ENCODE results near the gene UQCC5.

Gene UQCC5

DNA sequence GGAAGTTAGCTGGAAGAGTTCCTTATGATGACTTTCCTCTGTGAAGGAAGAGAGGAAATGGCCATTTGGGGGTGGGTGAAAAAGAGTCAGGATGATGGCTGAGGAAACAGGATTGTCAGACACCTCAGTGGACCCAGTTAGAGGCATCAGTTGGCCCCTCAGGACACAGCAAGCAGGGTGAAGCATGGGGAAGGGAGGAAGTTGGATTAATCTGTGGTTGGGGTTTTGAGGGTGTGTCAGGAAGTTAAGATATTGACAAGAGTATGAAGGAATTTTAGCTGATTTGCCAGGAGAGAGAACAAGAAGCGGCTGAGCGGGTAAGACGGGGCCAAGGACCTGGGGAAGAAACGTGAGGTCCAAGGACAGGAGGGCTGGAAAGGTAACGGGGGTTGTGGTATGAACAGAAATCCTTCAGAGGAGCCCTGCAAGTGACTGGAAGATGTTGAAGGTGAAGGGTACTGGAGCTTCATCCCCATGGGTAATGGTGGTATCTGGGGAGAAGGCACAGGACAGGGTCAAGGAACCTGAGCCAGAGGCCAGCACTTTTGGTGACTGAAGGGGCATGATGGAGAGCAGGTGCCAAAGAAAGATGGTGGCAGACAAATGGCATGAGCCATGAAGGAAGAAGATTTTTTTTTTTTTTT lies 2.7 kb downstream of the UQCC5 start:
- DNase-seq (ENCODE audit: low spot score): no peak
- TF ChIP-seq CTCF (IDR thresholded peaks at IDR 0.05; ENCODE audit: borderline replicate concordance, control extremely low read depth, extremely low read depth, insufficient read depth, missing control alignments): no peak
- in situ Hi-C loops (cut with MboI; ENCODE audit: low sequenced_read_pairs, unreplicated experiment): no loop called here

- TF ChIP-seq CTCF (IDR thresholded peaks at IDR 0.05; ENCODE audit: borderline replicate concordance, control extremely low read depth, extremely low read depth, insufficient read depth, missing control alignments): no peak
- DNase-seq (ENCODE audit: low spot score): no peak
- in situ Hi-C loops (cut with MboI; ENCODE audit: low sequenced_read_pairs, unreplicated experiment): no loop called here
These were observed 4.6 kb downstream of the UQCC5 start for GRCh38 chr3:52541050-52541449.

DNA sequence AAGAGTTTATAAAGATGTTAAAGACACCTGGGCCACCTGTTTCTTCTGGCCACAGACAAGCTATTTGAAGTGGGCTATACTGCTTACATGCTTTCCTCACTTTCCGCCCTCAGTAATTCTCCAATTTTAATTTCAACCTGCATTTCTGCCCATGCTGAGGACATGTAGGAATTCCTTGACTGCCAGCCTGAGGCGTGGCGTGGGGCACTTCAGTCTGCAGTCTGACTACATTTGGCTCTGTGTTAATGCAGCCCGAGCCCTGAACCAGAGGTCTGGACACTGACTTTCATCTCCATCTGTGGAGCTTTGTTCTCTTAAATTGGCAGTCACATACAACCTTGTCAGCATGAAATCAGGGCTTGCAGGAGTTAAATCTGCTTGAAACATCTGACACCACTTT lies 8.5 kb downstream of the UQCC5 start:
- in situ Hi-C loops (cut with MboI; ENCODE audit: low sequenced_read_pairs, unreplicated experiment): no loop called here
- DNase-seq (ENCODE audit: low spot score): no peak
- TF ChIP-seq CTCF (IDR thresholded peaks at IDR 0.05; ENCODE audit: borderline replicate concordance, control extremely low read depth, extremely low read depth, insufficient read depth, missing control alignments): no peak

GRCh38 chr3:52546111-52546901 lies 9.9 kb downstream of the UQCC5 start:
- no peak for TF ChIP-seq CTCF (IDR thresholded peaks at IDR 0.05; ENCODE audit: borderline replicate concordance, control extremely low read depth, extremely low read depth, insufficient read depth, missing control alignments)
- no peak for DNase-seq (ENCODE audit: low spot score)
- in situ Hi-C loops (cut with MboI; ENCODE audit: low sequenced_read_pairs, unreplicated experiment): no loop called here

- no peak for DNase-seq (ENCODE audit: low spot score)
- in situ Hi-C loops (cut with MboI; ENCODE audit: low sequenced_read_pairs, unreplicated experiment): no loop called here
- no peak for TF ChIP-seq CTCF (IDR thresholded peaks at IDR 0.05; ENCODE audit: borderline replicate concordance, control extremely low read depth, extremely low read depth, insufficient read depth, missing control alignments)
These were observed 10.7 kb downstream of the UQCC5 start for GRCh38 chr3:52547143-52547542.

- in situ Hi-C loops (cut with MboI; ENCODE audit: low sequenced_read_pairs, unreplicated experiment): no loop called here
- DNase-seq (ENCODE audit: low spot score): no peak
- TF ChIP-seq CTCF (IDR thresholded peaks at IDR 0.05; ENCODE audit: borderline replicate concordance, control extremely low read depth, extremely low read depth, insufficient read depth, missing control alignments): no peak
These were observed 14.7 kb downstream of the UQCC5 start for GRCh38 chr3:52551118-52551517.
